Right ventricle myocardium superior (tissue), 1 donor: ENCODE measurements around the gene ELOVL4. TPM values are rescaled to one million over a fixed set of nuclear protein-coding genes. Genes with fewer than 3 reads are reported as not detected.

ENCODE experiments used
- ATAC-seq: fragments of 200-7000 bp; cut with Tn5 transposase; one replicate; pipeline ENCODE4 v1.9.1; 2020; ENCODE audit warnings: mild to moderate bottlenecking; ENCODE audit not compliant: poor library complexity
- DNase-seq: peaks from one replicate; pipeline ENCODE4 v3.0.0-alpha.2; 2020
- intact Hi-C: fragments of 100-400 bp; cut with DNase I; formaldehyde crosslinking; loops from one replicate; pipeline ENCODE4 v1.11.2; 2022
- total RNA-seq: library from RNA; stranded (reverse); fragmentation: NEBNext Ultra II Directional; extraction: Animal tissue kit (Norgen Biotek cat#: 25700); gene quantifications from one replicate; pipeline ENCODE4 v1.2.1, GENCODE V29; 2021
- donor health status: DM: no; HTN: yes; CAD: no; lungs with severe emphysema.

The ELOVL4 gene
- total RNA-seq, 1 donor from 2014 or later = 0.13 TPM

DNA sequence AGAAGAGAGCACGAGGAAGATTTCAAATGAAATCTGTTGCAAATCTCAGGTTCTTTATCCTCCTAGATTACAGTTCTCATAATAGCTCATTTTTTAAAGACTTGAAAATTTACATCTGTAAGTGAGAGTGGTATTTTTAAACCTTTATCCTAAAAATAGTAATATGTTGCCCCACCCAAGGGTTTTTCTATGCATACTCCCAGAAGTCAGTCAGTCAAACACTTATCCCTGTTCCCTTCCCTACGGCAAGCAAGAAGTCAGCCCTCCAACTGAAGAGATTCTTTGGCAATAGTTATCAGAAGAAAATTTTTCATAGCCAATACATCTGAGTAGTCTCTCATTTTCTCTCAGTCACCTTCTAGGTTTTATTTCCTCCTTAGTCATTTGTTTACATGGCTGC, 24.1 kb downstream of the ELOVL4 start:
- intact Hi-C loops = no loop called here
- no peak for DNase-seq
- no peak for ATAC-seq

DNA sequence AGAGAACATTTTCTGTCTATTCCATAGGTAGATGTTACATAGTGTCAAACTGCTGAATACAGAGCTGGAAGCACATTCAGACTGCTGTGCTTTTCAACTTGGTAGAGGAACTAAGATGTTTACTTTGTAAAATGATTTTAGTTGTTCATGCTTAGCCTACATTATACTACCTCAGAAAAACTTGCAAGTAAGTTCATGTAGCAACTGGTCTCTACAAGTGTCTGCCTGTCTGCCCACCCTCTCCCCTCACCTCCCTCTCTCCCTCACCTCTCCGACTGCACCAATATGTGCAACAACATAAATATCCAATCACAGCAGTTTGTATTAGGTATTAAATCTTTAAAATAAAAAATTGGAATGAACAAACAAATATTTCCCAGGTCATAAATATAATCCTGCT, 25.3 kb downstream of the ELOVL4 start:
- ATAC-seq = no peak
- intact Hi-C loops = no loop called here

DNA sequence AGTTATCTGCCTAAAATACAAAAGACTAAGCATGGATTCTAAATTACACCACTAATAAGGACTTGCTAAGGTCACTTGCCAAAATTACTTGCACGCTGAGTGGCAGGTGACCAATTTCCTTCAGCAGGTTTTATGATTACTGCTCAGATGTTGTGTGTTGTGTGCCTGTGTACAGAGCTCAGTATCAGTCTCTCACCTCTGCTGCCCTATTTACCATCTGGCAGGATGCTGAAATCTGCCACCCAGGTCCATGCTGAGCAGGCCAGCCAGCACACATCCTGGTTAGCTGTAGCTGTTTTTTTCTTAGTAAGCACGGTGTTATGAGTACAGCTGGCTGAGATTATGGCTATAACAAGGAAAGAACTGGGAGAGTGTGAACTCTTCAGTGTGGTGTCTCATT, 34.0 kb downstream of the ELOVL4 start:
- intact Hi-C loops = no loop called here
- DNase-seq (no peak), ATAC-seq (no peak)

More for the DNA sequence above, 25.3 kb downstream of the ELOVL4 start:
- DNase-seq = no peak

DNA sequence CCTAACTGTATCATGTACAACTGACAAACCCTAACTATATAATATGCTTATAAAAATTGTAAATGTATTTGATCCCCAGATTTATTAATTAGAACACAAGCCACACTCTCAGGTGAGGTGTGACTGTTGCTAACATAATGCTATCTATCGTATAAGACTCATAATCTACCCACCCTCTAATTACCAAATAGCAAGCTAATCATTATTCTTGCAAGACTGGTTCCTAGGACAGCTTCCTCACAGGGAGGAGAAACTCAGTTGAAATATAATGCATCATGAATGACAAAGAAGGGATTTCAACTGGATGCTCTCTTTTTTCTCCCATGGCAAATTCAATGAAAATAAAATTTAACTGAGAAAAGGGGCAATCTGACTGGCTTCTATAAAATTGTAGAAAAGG, 35.4 kb downstream of the ELOVL4 start:
- intact Hi-C loops = no loop called here
- no peak for ATAC-seq
- DNase-seq = no peak

DNA sequence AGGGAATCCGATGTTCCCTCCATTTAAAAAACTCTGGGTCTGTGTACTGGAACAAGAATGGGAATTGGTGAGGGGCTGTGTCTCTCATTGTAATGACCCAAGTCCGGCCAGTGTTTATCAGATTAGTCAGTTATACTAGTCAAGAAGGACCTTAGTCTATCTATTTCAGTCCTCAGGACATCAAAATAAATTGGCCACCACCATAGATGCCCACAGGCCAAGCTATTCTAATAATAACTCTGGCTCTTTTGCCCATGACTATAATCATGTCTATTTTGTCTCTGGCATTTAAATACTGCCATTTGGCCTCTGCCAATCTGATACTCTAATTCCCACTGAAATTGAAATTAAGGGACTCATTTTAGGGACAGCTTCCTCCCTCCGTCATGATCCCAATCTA, 37.8 kb downstream of the ELOVL4 start:
- intact Hi-C loops = no loop called here
- DNase-seq (no peak), ATAC-seq (no peak)

DNA sequence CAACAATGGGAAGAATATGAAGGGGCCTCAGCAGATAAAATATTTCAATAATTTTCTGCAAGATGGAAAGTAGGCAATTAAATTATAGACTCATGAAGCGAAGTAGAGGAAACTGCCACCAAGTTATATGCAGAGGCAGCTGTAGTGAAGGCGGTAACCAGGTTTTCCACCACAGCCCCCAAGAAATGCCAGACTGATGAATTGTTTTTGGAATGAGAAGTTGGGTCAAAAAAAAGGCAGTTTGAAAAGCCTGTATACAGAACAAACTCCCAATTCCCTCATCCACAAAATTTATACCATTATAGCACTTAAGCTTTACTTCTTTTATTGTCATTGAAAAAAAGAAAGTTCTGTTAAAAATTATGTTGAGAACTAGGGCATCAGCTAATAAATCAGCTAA, 45.3 kb downstream of the ELOVL4 start:
- intact Hi-C loops = no loop called here
- DNase-seq (no peak), ATAC-seq (no peak)

DNA sequence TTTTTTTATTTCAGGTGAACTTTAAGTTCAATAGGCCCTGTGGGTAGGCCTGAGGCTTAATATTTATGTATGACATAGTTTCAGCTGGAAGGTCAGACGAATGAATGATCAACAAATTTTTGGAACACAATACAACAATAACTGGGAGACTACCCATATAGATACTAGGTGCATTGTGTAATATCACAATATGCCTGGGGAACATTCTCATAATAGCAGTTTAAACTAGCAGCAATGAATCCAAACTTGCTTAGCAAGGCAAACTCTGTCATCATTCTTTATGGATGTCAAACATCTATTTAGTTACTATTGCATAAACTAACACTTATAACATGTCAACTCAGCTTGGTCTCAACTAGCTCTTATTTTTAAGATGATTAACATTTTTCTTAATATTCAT, 49.3 kb downstream of the ELOVL4 start:
- intact Hi-C loops = no loop called here
- ATAC-seq (no peak), DNase-seq (no peak)

DNA sequence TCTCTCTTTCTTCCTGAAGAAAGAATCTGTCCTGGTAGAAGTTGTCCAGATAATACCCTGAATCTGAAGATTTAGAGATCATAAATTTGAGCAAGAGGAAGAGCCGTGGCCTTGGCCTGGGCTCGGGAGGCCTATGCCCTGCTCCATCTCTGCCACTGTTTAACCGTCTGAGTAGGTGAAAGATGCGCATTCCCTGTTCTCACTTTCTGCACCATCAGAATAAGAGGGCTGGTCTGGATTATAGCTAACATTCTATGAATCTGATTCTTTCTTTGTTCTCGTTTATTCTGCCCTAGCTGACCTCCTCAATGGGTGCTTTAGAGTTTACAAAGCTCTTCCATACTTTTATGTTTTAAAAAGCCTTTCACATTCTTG, 51.3 kb downstream of the ELOVL4 start:
- ATAC-seq (no peak), DNase-seq (no peak)
- intact Hi-C loops = no loop called here

DNA sequence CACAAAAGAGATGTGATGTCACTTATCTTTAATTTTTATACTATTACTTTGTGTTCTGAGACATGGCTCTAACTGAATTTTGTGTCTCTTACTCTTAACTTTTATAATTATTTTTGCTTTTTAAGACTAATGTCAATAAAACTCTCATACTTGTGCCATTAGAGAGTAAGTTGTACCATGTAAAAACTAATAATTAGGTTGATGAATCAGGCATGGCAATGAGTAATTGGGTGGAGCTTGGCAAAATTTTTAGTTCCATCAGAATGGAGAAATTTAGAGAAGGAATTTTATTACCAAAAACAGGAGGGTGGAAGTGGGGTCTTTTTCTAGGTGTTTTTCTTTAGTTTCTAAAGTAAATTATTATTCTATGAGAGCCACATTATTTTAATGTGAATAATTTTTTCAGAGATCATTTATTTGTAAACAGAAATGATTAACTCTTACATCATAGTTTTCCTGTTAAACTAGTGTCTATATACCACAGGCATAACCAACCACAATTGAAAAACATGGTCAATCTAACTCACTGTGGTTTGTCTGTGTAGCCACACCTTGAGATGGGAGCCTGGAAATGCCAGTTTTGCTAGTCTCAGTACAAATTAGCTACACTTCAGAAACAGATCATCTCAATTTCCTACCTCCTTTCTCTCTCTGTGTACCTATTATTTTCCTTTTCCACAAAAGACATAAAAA, 51.8 kb downstream of the ELOVL4 start:
- no peak for DNase-seq
- intact Hi-C loops = no loop called here
- no peak for ATAC-seq

DNA sequence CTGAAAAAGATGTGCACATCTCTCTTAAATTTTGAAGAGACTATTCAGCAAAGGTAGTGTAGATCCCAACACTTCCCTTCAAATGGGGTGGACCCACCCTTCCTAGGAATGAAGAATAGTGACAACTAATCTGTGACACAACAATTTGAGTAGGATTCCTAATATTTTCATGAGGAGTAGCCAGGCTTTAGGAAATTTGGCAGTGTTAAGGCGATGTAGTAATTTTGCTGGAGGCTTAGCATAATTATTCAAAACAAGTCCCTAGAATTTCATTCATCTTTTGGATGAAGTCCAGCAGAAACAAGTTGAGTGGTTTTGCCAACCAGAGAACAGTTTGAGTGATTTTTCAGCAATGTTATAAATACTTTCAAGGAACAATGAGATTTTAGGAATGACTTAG, 52.4 kb downstream of the ELOVL4 start:
- ATAC-seq (no peak), DNase-seq (no peak)
- intact Hi-C loops = no loop called here

DNA sequence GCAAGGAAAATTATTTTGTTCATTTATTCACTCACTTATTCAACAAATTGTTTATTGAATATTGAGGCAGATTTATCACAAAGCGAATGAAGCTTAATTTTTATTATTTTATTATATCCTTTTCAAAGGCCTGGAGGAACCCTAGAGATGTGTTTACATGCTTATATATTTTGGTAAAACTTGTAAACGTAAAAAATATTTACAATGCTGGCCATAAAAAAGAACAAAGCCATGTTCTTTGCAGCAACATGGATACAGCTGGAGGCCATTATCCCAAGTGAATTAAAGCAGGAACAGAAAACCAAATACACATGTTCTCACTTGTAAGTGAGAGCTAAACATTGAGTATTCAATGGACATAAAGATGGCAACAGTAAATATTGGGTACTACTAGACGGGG, 58.8 kb downstream of the ELOVL4 start:
- intact Hi-C loops = no loop called here
- ATAC-seq (no peak), DNase-seq (no peak)

DNA sequence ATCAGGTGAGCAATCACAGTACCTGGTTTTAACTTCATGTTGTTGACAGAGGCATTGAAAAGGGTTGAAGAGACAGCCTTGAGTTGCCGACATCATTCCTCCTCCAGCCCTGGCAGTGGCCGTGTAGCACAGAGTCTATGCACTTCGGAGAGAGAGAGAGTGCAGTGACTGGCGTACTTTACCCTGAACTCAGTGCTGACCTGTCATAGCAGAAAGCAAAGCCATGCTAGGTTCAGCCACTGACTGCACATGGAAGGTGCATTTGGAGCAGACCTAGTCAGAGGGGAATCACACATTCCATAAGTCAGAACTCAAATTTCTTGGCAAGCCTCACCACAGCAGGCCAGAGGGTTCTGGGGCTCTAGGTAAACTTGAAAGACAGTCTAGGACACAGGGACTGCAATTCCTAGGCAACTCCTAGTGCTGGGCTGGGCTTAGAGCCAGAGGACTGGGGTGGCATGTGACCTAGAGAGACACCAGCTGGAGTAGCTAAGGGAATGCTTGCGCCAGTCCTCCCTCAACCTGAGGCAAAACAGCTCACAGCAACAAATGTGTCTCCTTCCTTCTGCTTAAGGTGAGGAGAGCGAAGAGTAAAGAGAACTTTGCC, 69.1 kb downstream of the ELOVL4 start:
- peak; percentile 73 for DNase-seq
- intact Hi-C loops = no loop called here

DNA sequence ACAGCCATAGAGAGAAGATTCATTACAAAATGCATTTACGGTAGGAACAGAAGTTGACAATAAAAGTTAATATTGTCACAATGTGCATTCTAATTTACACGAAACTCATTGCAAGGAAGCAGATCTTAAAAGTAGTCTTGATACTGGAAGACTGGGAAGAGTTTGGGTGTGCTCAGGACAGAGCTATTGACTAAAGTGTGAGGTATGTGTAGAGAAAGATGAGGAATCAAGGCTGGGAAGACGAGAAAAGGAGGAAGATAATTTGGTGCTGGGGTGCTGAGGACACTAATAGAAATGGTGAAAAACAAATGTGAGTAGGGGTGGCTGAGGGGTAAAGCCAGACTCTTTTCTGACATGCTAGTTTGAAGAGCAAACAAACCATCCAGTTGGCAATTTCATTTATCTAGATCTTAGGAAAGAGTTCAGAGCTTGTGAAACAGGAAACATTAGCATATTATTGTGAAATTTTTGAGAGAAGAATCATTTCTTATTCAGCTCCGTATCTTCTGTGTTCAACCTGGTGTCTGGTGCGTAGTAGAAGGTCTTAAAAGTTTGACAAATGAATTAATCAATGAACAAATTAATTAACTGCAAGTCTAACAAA, 72.7 kb downstream of the ELOVL4 start:
- no peak for DNase-seq
- ATAC-seq = no peak
- intact Hi-C loops = no loop called here

More for the DNA sequence above, 69.1 kb downstream of the ELOVL4 start:
- ATAC-seq = peak; percentile 97

DNA sequence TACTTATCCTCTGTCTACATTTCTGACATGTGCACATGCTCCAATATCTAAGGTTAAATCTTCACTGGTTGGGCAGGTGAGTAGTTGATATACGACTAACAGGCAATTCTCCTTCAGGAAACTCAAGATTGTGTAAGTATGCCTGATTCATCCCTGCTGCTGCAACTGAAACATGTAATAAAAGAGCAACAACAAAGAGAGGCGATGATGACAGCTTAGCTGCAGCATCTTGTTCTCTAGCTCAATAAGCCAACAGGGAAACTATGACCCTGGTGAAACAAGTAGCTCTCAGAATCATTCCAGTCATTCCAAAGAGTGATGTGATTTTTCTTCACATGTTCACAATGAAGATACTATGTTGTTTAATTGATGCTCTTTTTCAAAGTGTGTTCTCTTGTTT, 74.4 kb downstream of the ELOVL4 start:
- DNase-seq (no peak), ATAC-seq (no peak)
- intact Hi-C loops = no loop called here

DNA sequence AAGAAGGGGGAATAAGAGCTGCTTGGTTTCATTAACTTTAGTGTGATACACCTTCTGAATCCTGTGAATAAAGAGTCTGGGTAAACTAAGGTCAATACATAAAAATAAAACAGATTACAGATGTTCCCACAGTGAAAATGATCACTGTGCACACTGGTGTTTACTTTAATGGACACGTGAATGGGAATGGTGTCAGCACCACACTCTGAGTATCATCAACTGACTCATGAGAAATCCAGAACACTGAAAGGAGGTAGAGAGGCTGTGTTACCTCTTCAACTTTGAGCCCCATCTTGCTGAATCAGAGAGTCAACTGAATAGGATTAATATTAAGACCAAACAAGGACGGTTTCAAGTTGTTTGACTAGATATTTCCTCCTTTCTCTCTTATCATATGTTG, 75.0 kb downstream of the ELOVL4 start:
- DNase-seq (no peak), ATAC-seq (no peak)
- intact Hi-C loops = no loop called here

DNA sequence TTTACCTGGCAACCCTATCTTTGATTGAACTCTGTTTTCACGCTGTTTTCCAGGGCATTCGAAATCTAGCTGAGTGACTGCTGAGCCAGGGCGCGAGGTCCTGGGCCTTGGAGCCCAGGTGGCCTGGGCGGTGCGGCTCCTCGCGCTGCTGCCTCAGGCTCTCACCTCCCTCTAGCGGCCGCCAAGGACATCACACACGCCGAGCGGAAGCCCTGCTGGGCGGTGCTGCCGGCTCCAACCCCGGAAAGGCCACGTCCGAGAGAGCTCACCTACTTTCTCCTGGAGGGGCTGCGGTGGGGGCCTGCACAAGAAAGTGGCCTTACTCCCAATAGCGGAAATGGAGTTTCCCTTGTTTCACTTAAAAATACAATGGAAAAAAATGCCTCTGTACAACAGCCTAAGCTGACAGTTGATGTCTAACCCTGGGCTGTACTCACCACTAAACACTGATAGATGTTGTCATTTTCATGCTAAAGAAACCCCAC, 77.7 kb downstream of the ELOVL4 start:
- peak; percentile 99 for ATAC-seq
- intact Hi-C loops = no loop called here
- peak; percentile 83 for DNase-seq

DNA sequence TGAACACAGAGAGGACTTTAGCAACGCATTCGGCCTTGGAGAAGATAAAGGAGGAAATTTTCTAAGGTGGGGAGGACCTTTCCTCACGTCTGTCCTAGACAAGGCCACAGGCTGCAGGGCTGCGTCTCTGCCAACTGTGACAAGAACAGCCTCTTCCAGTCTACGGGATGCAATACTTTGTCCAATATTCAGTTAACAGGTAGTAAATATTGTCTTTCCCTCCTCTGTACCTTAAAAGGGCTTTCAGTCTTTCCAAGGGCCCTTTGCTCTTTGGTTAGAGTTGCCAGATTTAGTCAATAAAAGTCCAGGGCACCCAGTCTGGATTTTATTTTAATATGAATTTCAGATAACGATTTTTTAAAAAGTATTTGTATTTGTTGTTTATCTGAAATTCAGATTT, 78.2 kb downstream of the ELOVL4 start:
- DNase-seq (no peak), ATAC-seq (no peak)
- intact Hi-C loops = no loop called here

DNA sequence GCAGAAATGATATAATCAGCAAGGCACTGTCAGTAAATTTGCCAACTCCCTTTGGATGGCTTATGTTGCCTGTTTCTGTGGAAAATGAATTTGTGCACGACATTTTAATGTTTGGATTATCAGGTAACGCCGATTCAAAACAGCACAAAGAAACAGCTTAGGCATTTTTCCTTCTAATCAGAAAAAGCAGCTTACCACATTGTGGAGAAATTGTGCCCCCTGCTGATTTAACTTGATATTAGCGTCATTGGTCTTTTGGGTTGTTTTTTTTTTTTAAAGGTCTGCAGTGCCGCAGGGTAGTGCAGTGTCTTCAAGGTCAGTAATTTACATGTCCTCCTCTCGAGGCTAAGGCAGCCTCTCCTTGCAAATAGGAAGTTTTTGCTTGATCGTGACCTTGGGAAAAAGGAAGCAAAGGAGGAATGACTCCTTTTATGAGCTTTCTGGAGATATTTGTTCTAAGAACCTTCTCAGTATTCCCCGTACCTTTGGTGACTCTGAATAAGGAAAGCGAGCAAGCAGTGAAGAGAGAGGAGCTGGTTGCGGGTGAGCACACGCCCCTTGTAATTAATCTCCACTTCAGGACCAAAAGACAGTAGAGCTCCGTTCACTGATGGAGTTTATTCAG, 79.1 kb downstream of the ELOVL4 start:
- intact Hi-C loops = no loop called here
- no peak for DNase-seq
- ATAC-seq = peak; percentile 47
